Uterus (tissue), 4 donors: ENCODE measurements around the gene IL5. TPM values are rescaled to one million over a fixed set of nuclear protein-coding genes. Genes with fewer than 3 reads are reported as not detected.
"Not testable (repeated sequence)": the region's sequence is repeated elsewhere in the genome, so short reads cannot be mapped to it uniquely, and the experiment has no call there.

Experiments used
- DNase-seq, 2 donors: peaks; one replicate each; pipeline ENCODE4 v3.0.0-alpha.2; 2019 to 2020
- H3K27ac ChIP-seq, 2 donors: fragments of 200-600 bp; sonication (generic); 1 replicate in 1 of 2; 2 replicates in 1 of 2; pipeline ENCODE4 v1.5.1; 2016 to 2018
- H3K27me3 ChIP-seq, 2 donors: fragments of 200-600 bp; sonication (generic); one replicate each; pipeline ENCODE4 v1.5.1; 2018 to 2019; ENCODE audit warnings: control low read depth in 1 of 2
- H3K36me3 ChIP-seq, 2 donors: fragments of 200-600 bp; sonication (generic); one replicate each; pipeline ENCODE4 v1.5.1; 2019; ENCODE audit warnings: control low read depth in 1 of 2
- H3K4me1 ChIP-seq, 2 donors: fragments of 200-600 bp; sonication (generic); one replicate each; pipeline ENCODE4 v1.5.1; 2018 to 2019; ENCODE audit warnings: control low read depth in 1 of 2
- H3K4me3 ChIP-seq, 2 donors: fragments of 200-600 bp; sonication (generic); 1 replicate in 1 of 2; 2 replicates in 1 of 2; pipeline ENCODE4 v1.5.1; 2018 to 2019; ENCODE audit warnings: mild to moderate bottlenecking in 1 of 2
- H3K9me3 ChIP-seq, 2 donors: fragments of 200-600 bp; sonication (generic); one replicate each; pipeline ENCODE4 v1.5.1; 2019; ENCODE audit warnings: control low read depth in 1 of 2
- CTCF ChIP-seq, 4 experiments: fragments of 200-600 bp in 2 of 4; fragments of 450-650 bp in 2 of 4; sonication (generic) in 2 of 4; IDR thresholded peaks; one replicate each; pipeline ENCODE4 v1.5.1; 2016 to 2019; ENCODE audit warnings: antibody characterized with exemption in 4 of 4, mild to moderate bottlenecking in 2 of 4, moderate library complexity in 1 of 4
- POLR2A ChIP-seq, 2 donors: fragments of 450-650 bp; IDR thresholded peaks; one replicate each; pipeline ENCODE4 v1.6.1; 2016; ENCODE audit warnings: antibody characterized with exemption in 2 of 2, mild to moderate bottlenecking in 1 of 2, moderate library complexity in 1 of 2
- intact Hi-C: fragments of 100-400 bp; cut with DNase I; formaldehyde crosslinking; loops from one replicate; pipeline ENCODE4 v1.15.1; 2023; ENCODE audit warnings: low total_unique reads
- total RNA-seq, 4 donors: library from RNA; depleted of rRNA in 3 of 4; stranded (reverse); fragments of >200 nt in 3 of 4; gene quantifications; one replicate each; pipeline versions ENCODE4 v1.1.0 to v1.2.4, GENCODE V29; 2014 to 2023
- donor health status: DM: yes; HTN: yes; CAD: no.

Gene IL5
- total RNA-seq, 4 donors from 2014 or later: not detected

- Histone ChIP-seq H3K9me3 (no peaks in the 10 kb centered on the region), H3K4me1 (no peaks in the 10 kb centered on the region), H3K27ac (no peak overlapping the region), H3K4me3 (no peak overlapping the region), H3K36me3 (peaks cover 0 to 2% of the 10 kb centered on the region in 2 donors), H3K27me3 (no peaks in the 10 kb centered on the region)
- intact Hi-C loops: no loop called here
- no peak for DNase-seq
- no peak for TF ChIP-seq POLR2A (IDR thresholded peaks at IDR 0.05)
- no peak for TF ChIP-seq CTCF (IDR thresholded peaks at IDR 0.05)
Measured at GRCh38 chr5:132576123-132576522, 32.8 kb upstream of the IL5 start.

GRCh38 chr5:132566657-132567056 is 23.3 kb upstream of the IL5 start:
- Histone ChIP-seq H3K27ac (no peak overlapping the region), H3K4me3 (no peak overlapping the region), H3K36me3 (no peaks in the 10 kb centered on the region), H3K9me3 (peaks cover 0 to 10% of the 10 kb centered on the region in 2 donors), H3K4me1 (no peaks in the 10 kb centered on the region), H3K27me3 (no peaks in the 10 kb centered on the region)
- TF ChIP-seq POLR2A (IDR thresholded peaks at IDR 0.05): no peak
- no peak for TF ChIP-seq CTCF (IDR thresholded peaks at IDR 0.05)
- DNase-seq: no peak
- intact Hi-C loops: no loop called here

- DNase-seq, H3K27ac ChIP-seq, intact Hi-C loops, H3K36me3 ChIP-seq, H3K4me3 ChIP-seq, H3K9me3 ChIP-seq, H3K27me3 ChIP-seq, H3K4me1 ChIP-seq: not testable (repeated sequence)
Measured at GRCh38 chr5:132564555-132564954, 21.2 kb upstream of the IL5 start.

- Histone ChIP-seq H3K27me3 (no peaks in the 10 kb centered on the region), H3K9me3 (peaks cover 0 to 10% of the 10 kb centered on the region in 2 donors), H3K27ac (no peak overlapping the region), H3K4me3 (no peak overlapping the region), H3K36me3 (no peaks in the 10 kb centered on the region), H3K4me1 (peaks cover 0 to 12% of the 10 kb centered on the region in 2 donors)
- no peak for TF ChIP-seq CTCF (IDR thresholded peaks at IDR 0.05)
- TF ChIP-seq POLR2A (IDR thresholded peaks at IDR 0.05): no peak
- no peak for DNase-seq
- intact Hi-C loops: no loop called here
Measured at GRCh38 chr5:132561601-132562000, 18.3 kb upstream of the IL5 start.

GRCh38 chr5:132559383-132560060 is 16.2 kb upstream of the IL5 start:
- Histone ChIP-seq H3K4me1 (peaks cover 0 to 12% of the 10 kb centered on the region in 2 donors), H3K27ac (no peak overlapping the region), H3K9me3 (peaks cover 0 to 6% of the 10 kb centered on the region in 2 donors), H3K4me3 (no peak overlapping the region), H3K27me3 (no peaks in the 10 kb centered on the region), H3K36me3 (no peaks in the 10 kb centered on the region)
- intact Hi-C loops: no loop called here
- TF ChIP-seq CTCF (IDR thresholded peaks at IDR 0.05) (no peak), POLR2A (IDR thresholded peaks at IDR 0.05) (no peak)
- no peak for DNase-seq
